Ishikawa (cell line): ENCODE results near the gene SSBP3.

Experiments used
- CEBPB ChIP-seq: IDR thresholded peaks from 2 replicates; pipeline ENCODE4 v1.6.1; 2012
- CREB1 ChIP-seq: IDR thresholded peaks from 2 replicates; pipeline ENCODE4 v1.6.1; 2012; ENCODE audit warnings: low read depth
- EGR1 ChIP-seq: IDR thresholded peaks from 2 replicates; pipeline ENCODE4 v1.6.1; 2012
- EP300 ChIP-seq: IDR thresholded peaks from 2 replicates; pipeline ENCODE4 v1.6.1; 2012; ENCODE audit warnings: borderline replicate concordance
- FOXM1 ChIP-seq: IDR thresholded peaks from 2 replicates; pipeline ENCODE4 v1.6.1; 2012; ENCODE audit warnings: low read depth, borderline replicate concordance
- NFIC ChIP-seq: IDR thresholded peaks from 2 replicates; pipeline ENCODE4 v1.6.1; 2012
- RAD21 ChIP-seq: IDR thresholded peaks from 2 replicates; pipeline ENCODE4 v1.6.1; 2012; ENCODE audit warnings: low read depth
- TAF1 ChIP-seq: IDR thresholded peaks from 2 replicates; pipeline ENCODE4 v1.6.1; 2012; ENCODE audit warnings: low read depth, mild to moderate bottlenecking
- TCF12 ChIP-seq: IDR thresholded peaks from 2 replicates; pipeline ENCODE4 v1.6.1; 2012; ENCODE audit warnings: low read depth
- TEAD4 ChIP-seq: IDR thresholded peaks from 2 replicates; pipeline ENCODE4 v1.6.1; 2012
- YY1 ChIP-seq: IDR thresholded peaks from 2 replicates; pipeline ENCODE4 v1.6.1; 2012; ENCODE audit warnings: low read depth
- ZBTB7A ChIP-seq: IDR thresholded peaks from 2 replicates; pipeline ENCODE4 v1.6.1; 2012; ENCODE audit warnings: low read depth
- TF ChIP-seq, protein P1 (sequence below): IDR thresholded peaks from 2 replicates; pipeline ENCODE4 v1.6.1; 2012; ENCODE audit warnings: low read depth, mild to moderate bottlenecking
- TF ChIP-seq, protein P2 (sequence below): IDR thresholded peaks from 2 replicates; pipeline ENCODE4 v1.6.1; 2012
- TF ChIP-seq, protein P3 (sequence below): IDR thresholded peaks from 2 replicates; pipeline ENCODE4 v1.6.1; 2012

SSBP3 gene

DNA sequence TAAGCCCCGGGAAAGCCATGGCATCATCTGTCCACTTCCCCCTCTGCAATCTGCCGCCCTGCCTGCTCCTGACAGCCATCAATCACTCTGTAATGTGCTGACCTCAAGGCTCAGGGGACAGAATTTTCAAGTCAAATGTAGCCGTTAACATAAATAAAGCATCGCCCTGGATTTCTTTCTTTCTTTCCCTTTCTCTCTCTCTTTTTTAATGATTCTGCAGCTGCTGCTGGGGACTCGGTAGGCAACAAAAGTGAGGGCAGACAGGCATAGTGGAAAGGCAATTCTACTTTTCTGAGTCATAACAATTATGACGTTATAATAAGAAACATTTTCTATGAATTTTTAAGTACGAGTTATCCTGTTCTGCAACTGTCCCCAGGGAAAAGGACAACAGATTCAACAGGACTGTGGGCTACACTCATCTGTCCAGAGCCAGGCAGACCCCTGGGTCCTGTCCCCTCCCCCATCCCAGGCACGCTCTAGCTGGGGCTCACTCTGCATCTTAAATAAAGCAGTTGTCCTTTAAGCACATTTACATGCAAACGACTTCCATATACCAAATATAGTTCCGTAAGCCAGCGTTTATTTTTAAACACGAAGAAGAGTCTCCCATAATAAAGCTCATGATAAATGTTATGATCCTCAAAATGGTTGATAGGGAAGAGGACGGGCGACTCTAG is 78.7 kb downstream of the SSBP3 start:
- no peak for TF ChIP-seq TEAD4
- no peak for TF ChIP-seq NFIC
- TF ChIP-seq TAF1, result no peak
- no peak for TF ChIP-seq ZBTB7A
- TF ChIP-seq, protein P1, sequence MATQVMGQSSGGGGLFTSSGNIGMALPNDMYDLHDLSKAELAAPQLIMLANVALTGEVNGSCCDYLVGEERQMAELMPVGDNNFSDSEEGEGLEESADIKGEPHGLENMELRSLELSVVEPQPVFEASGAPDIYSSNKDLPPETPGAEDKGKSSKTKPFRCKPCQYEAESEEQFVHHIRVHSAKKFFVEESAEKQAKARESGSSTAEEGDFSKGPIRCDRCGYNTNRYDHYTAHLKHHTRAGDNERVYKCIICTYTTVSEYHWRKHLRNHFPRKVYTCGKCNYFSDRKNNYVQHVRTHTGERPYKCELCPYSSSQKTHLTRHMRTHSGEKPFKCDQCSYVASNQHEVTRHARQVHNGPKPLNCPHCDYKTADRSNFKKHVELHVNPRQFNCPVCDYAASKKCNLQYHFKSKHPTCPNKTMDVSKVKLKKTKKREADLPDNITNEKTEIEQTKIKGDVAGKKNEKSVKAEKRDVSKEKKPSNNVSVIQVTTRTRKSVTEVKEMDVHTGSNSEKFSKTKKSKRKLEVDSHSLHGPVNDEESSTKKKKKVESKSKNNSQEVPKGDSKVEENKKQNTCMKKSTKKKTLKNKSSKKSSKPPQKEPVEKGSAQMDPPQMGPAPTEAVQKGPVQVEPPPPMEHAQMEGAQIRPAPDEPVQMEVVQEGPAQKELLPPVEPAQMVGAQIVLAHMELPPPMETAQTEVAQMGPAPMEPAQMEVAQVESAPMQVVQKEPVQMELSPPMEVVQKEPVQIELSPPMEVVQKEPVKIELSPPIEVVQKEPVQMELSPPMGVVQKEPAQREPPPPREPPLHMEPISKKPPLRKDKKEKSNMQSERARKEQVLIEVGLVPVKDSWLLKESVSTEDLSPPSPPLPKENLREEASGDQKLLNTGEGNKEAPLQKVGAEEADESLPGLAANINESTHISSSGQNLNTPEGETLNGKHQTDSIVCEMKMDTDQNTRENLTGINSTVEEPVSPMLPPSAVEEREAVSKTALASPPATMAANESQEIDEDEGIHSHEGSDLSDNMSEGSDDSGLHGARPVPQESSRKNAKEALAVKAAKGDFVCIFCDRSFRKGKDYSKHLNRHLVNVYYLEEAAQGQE, result no peak
- no peak for TF ChIP-seq EGR1
- TF ChIP-seq, protein P2, sequence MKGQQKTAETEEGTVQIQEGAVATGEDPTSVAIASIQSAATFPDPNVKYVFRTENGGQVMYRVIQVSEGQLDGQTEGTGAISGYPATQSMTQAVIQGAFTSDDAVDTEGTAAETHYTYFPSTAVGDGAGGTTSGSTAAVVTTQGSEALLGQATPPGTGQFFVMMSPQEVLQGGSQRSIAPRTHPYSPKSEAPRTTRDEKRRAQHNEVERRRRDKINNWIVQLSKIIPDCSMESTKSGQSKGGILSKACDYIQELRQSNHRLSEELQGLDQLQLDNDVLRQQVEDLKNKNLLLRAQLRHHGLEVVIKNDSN, result no peak
- no peak for TF ChIP-seq EP300
- no peak for TF ChIP-seq RAD21
- no peak for TF ChIP-seq CEBPB
- TF ChIP-seq YY1, result no peak
- no peak for TF ChIP-seq CREB1
- TF ChIP-seq FOXM1, result no peak
- TF ChIP-seq, protein P3, sequence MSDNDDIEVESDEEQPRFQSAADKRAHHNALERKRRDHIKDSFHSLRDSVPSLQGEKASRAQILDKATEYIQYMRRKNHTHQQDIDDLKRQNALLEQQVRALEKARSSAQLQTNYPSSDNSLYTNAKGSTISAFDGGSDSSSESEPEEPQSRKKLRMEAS, result no peak
- TF ChIP-seq TCF12, result no peak

- TF ChIP-seq TAF1 (no peak), RAD21 (no peak), FOXM1 (no peak), EP300 (no peak), TEAD4 (no peak), CEBPB (no peak), EGR1 (no peak), NFIC (no peak), YY1 (no peak), CREB1 (no peak), ZBTB7A (no peak), TCF12 (no peak)
- TF ChIP-seq, protein P1, result no peak
- TF ChIP-seq, protein P3, result no peak
- TF ChIP-seq, protein P2, result no peak
These were observed 79.4 kb downstream of the SSBP3 start for GRCh38 chr1:54326543-54327385.

DNA sequence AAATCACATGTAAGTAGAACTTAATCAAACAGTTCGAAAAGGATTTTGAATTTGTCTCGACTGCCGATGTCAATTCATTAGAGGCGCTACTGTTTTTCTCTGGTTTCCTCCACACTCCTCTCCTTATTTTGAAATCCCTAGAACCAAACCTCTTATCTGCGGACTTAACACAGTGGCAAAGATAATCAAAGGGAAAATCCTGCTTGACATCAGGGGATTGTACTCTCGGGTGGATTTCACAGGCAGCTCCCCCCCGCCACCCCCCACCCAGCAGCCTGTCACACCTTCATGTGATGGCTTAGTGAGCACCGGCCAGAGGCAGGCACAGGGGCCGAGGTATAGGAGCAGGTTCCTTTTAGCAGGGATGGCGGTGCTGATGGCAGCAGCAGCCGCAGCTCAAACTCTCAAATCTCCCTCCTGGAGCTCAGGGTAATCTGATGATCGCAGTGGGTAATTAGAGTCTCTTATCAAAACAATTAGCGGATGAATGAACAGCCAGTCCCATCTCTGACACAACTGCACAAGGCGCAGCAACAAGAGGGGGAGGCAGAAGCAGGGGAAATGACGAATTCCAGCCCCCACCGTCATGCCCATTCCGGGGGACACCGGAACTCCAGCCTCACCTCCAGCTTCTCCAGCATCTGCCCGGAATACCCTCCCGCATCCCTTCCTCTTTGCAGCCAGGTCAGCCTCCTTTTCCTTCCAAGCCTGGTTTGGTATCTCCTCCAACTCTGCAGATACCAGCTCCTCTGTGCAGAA is 80.3 kb downstream of the SSBP3 start:
- TF ChIP-seq EGR1 (no peak), TEAD4 (no peak), FOXM1 (no peak), NFIC (no peak), TCF12 (no peak), EP300 (no peak), RAD21 (no peak), YY1 (no peak), TAF1 (no peak), CREB1 (no peak), CEBPB (no peak), ZBTB7A (no peak)
- TF ChIP-seq, protein P2, result no peak
- TF ChIP-seq, protein P1, result no peak
- TF ChIP-seq, protein P3, result no peak
